IMR-90 (cell line): Measurements from ENCODE around the gene RABL2B. TPM values are rescaled to one million over a fixed set of nuclear protein-coding genes. Genes with fewer than 3 reads are reported as not detected.
"Not testable (repeated sequence)": the region's sequence is repeated elsewhere in the genome, so short reads cannot be mapped to it uniquely, and the experiment has no call there.

Experiments
- ATAC-seq: fragments of 200-7000 bp; cut with Tn5 transposase; 2 replicates; pipeline ENCODE4 v1.9.1; 2020; ENCODE audit warnings: low read depth, mild to moderate bottlenecking, moderate library complexity
- Bru-seq: library from RNA; stranded (reverse); fragments of 400-500 nt; gene quantifications from one replicate; lab custom pipeline; 2021; lab: Mats Ljungman, UMichigan
- BruChase-seq, 2 experiments: library from RNA; stranded (reverse); fragments of 400-500 nt; gene quantifications; one replicate each; lab custom pipeline; 2021; lab: Mats Ljungman, UMichigan
- BruUV-seq: library from RNA; stranded (reverse); fragments of 400-500 nt; replicated peaks from 2 replicates; lab custom pipeline; 2021; lab: Mats Ljungman, UMichigan
- CTCF ChIA-PET: fragments of 300-600 bp; formaldehyde crosslinking; extraction: SDS; loops from one replicate; lab custom pipeline; 2021; ENCODE audit warnings: antibody characterized with exemption; lab: Yijun Ruan, JAX
- POLR2A ChIA-PET: fragments of 300-600 bp; sonication (Branson Sonifier 250); formaldehyde crosslinking; loops from one replicate; lab custom pipeline; 2022; ENCODE audit warnings: antibody characterized with exemption; ENCODE audit not compliant: unreplicated experiment; lab: Charles Lee
- DNase-seq: peaks from one replicate; pipeline ENCODE4 v3.0.0; 2013
- H2AFZ ChIP-seq: replicated peaks from 2 replicates; pipeline ENCODE3; 2013; ENCODE audit warnings: low read length, mild to moderate bottlenecking; ENCODE audit not compliant: poor library complexity
- H2AK5ac ChIP-seq: 2 replicates; pipeline ENCODE4 v1.6.1; 2013; ENCODE audit warnings: low read depth, low read length, inconsistent platforms
- H2AK9ac ChIP-seq: replicated peaks from 2 replicates; pipeline ENCODE3; 2013; ENCODE audit warnings: mild to moderate bottlenecking, low read depth, low read length, moderate library complexity; ENCODE audit not compliant: poor library complexity
- H2BK120ac ChIP-seq: 2 replicates; pipeline ENCODE4 v1.6.1; 2013; ENCODE audit warnings: low read depth, low read length, inconsistent platforms
- H2BK15ac ChIP-seq: 3 replicates; pipeline ENCODE4 v1.6.1; 2013; ENCODE audit warnings: low read depth, low read length, inconsistent platforms
- H2BK20ac ChIP-seq: 2 replicates; pipeline ENCODE4 v1.6.1; 2013; ENCODE audit warnings: low read depth, mild to moderate bottlenecking, inconsistent platforms, low read length, moderate library complexity
- H2BK5ac ChIP-seq: 2 replicates; pipeline ENCODE4 v1.6.1; 2013; ENCODE audit warnings: mild to moderate bottlenecking, low read depth, low read length, inconsistent platforms; ENCODE audit not compliant: poor library complexity, severe bottlenecking
- H3K14ac ChIP-seq: replicated peaks from 2 replicates; pipeline ENCODE4 v1.6.1; 2013; ENCODE audit warnings: low read depth, low read length, inconsistent platforms
- H3K18ac ChIP-seq: 2 replicates; pipeline ENCODE4 v1.6.1; 2013; ENCODE audit warnings: low read depth, low read length, control low read depth
- H3K23ac ChIP-seq: 2 replicates; pipeline ENCODE4 v1.6.1; 2013; ENCODE audit warnings: low read depth, low read length, inconsistent platforms
- H3K27ac ChIP-seq: 2 replicates; pipeline ENCODE4 v1.5.1; 2013; ENCODE audit warnings: mild to moderate bottlenecking, control low read depth, low read length; ENCODE audit not compliant: insufficient read depth
- H3K27me3 ChIP-seq: 2 replicates; pipeline ENCODE4 v1.6.1; 2013; ENCODE audit warnings: low read length; ENCODE audit not compliant: control insufficient read depth, insufficient read depth
- H3K36me3 ChIP-seq: 2 replicates; pipeline ENCODE4 v1.6.1; 2013; ENCODE audit warnings: low read length, mixed read lengths; ENCODE audit not compliant: control insufficient read depth, insufficient read depth
- H3K4ac ChIP-seq: 2 replicates; pipeline ENCODE4 v1.6.1; 2013; ENCODE audit warnings: low read depth, low read length, inconsistent platforms
- H3K4me1 ChIP-seq: 2 replicates; pipeline ENCODE4 v1.6.1; 2013; ENCODE audit warnings: low read length, mixed read lengths; ENCODE audit not compliant: control insufficient read depth, insufficient read depth
- H3K4me2 ChIP-seq: 2 replicates; pipeline ENCODE4 v1.6.1; 2013; ENCODE audit warnings: low read depth, mild to moderate bottlenecking, control low read depth, low read length, moderate library complexity
- H3K4me3 ChIP-seq: 2 replicates; pipeline ENCODE4 v1.5.1; 2013; ENCODE audit warnings: low read depth, mild to moderate bottlenecking, control low read depth, low read length, moderate library complexity; ENCODE audit not compliant: insufficient read depth
- H3K56ac ChIP-seq: 2 replicates; pipeline ENCODE4 v1.6.1; 2013; ENCODE audit warnings: low read length, inconsistent platforms; ENCODE audit not compliant: insufficient read depth; ENCODE audit errors: extremely low read depth
- H3K79me1 ChIP-seq, 2 experiments: 2 replicates each; pipeline ENCODE4 v1.6.1; 2013; ENCODE audit warnings: low read length in 2 of 2, inconsistent platforms in 1 of 2, low read depth in 1 of 2
- H3K9ac ChIP-seq: 2 replicates; pipeline ENCODE4 v1.6.1; 2013; ENCODE audit warnings: low read depth, low read length, control low read depth
- H3K9me1 ChIP-seq: 2 replicates; pipeline ENCODE4 v1.6.1; 2013; ENCODE audit warnings: low read length, inconsistent platforms; ENCODE audit not compliant: insufficient read depth
- H3K9me3 ChIP-seq: 2 replicates; pipeline ENCODE4 v1.6.1; 2013; ENCODE audit warnings: low read length; ENCODE audit not compliant: control insufficient read depth, insufficient read depth
- H4K20me1 ChIP-seq: 2 replicates; pipeline ENCODE4 v1.6.1; 2013; ENCODE audit warnings: low read length, inconsistent platforms; ENCODE audit not compliant: insufficient read depth
- H4K5ac ChIP-seq: 2 replicates; pipeline ENCODE4 v1.6.1; 2013; ENCODE audit warnings: mild to moderate bottlenecking, low read depth, low read length, control low read depth
- H4K8ac ChIP-seq, 2 experiments: 2 replicates each; pipeline ENCODE4 v1.6.1; 2013; ENCODE audit warnings: low read depth in 2 of 2, low read length in 2 of 2, control low read depth in 1 of 2, inconsistent platforms in 1 of 2
- H4K91ac ChIP-seq: 2 replicates; pipeline ENCODE4 v1.6.1; 2013; ENCODE audit warnings: low read depth, low read length, inconsistent platforms; ENCODE audit not compliant: insufficient read depth
- MXI1 ChIP-seq: IDR thresholded peaks from 2 replicates; pipeline ENCODE4 v1.6.1; 2012; ENCODE audit warnings: low read depth, mild to moderate bottlenecking, low read length, moderate library complexity, borderline replicate concordance
- WGBS, 2 experiments: methylation state at CpG; one replicate each; pipeline versions ENCODE4 v1.1.5 to v1.1.7; 2013; ENCODE audit warnings: missing lambda C conversion rate in 2 of 2; ENCODE audit not compliant: insufficient read length in 1 of 2; ENCODE audit errors: extremely low coverage in 2 of 2; 5-methylcytosine and 5-hydroxymethylcytosine counted together
- dilution Hi-C: fragments of 300-500 bp; cut with HindIII; formaldehyde crosslinking; loops from one replicate; pipeline ENCODE4 v1.14.3; 2018; ENCODE audit warnings: low sequenced_read_pairs; ENCODE audit not compliant: unreplicated experiment
- in situ Hi-C: fragments of 300-500 bp; cut with MboI; formaldehyde crosslinking; loops from 3 replicates; pipeline ENCODE4 v1.14.3; 2019; ENCODE audit warnings: low sequenced_read_pairs, inconsistent platforms, mixed read lengths
- intact Hi-C: fragments of 100-400 bp; cut with micrococcal nuclease; formaldehyde crosslinking; loops from 2 replicates; pipeline ENCODE4 v1.10.0; 2022
- long read RNA-seq: library from polyadenylated mRNA; unstranded; transcript quantifications from one replicate; pipeline ENCODE4 v2.0.0, GENCODE V29; 2021; ENCODE audit not compliant: unreplicated experiment
- polyA plus RNA-seq, 3 experiments: library from polyadenylated mRNA; depleted of rRNA; stranded (reverse); fragments of >200 nt; gene quantifications; 2 replicates each; pipeline ENCODE4 v1.2.3, GENCODE V29; 2012; ENCODE audit warnings: low replicate concordance in 1 of 3
- total RNA-seq: library from RNA; depleted of rRNA; stranded (reverse); fragments of >200 nt; gene quantifications from 2 replicates; pipeline ENCODE4 v1.2.3, GENCODE V29; 2012; rRNA removed

The RABL2B gene
- 8.4 and 8.6 TPM in 2 replicates for total RNA-seq
- 23.1 and 23.3 TPM in 2 replicates for polyA plus RNA-seq (2012; rRNA removed)
- polyA plus RNA-seq (2012; cell fraction: cytosol; rRNA removed) = 17.6 and 22.7 TPM in 2 replicates
- 69.7 and 112 TPM in 2 replicates for polyA plus RNA-seq (2012; cell fraction: nucleus; rRNA removed; ENCODE audit: low replicate concordance)
- Bru-seq, nascent RNA = percentile 64 among the genes with signal in this experiment
- BruChase-seq, experiment 1, labeled RNA remaining after a 6-hour chase = percentile 80 among the genes with signal in this experiment
- BruChase-seq, experiment 2, labeled RNA remaining after a 2-hour chase = percentile 72 among the genes with signal in this experiment
- long read RNA-seq, partial matches to known transcripts = 4 of 17 reads
- long read RNA-seq, other reads (novel, unspliced or antisense) = 11 of 17 reads

- BruUV-seq, H3K4me1 ChIP-seq, intact Hi-C loops, CTCF ChIA-PET, dilution Hi-C loops, in situ Hi-C loops, H3K36me3 ChIP-seq, H3K27me3 ChIP-seq, H3K9me3 ChIP-seq, H3K9me1 ChIP-seq, H2BK15ac ChIP-seq, H3K18ac ChIP-seq, H4K20me1 ChIP-seq, POLR2A ChIA-PET, H2BK20ac ChIP-seq, H2BK120ac ChIP-seq, H2AK9ac ChIP-seq: not testable (repeated sequence)
- Histone ChIP-seq H3K4me2 (peak within 1 kb of the TSS; percentile 95), H3K4me3 (peak within 1 kb of the TSS; percentile 77), H2BK5ac (peak within 1 kb of the TSS; percentile 33), H2AK5ac (peak within 1 kb of the TSS; percentile 67), H3K23ac (peak within 1 kb of the TSS; percentile 49; the same call in 1 of the 2 replicates), H4K91ac (peak within 1 kb of the TSS; percentile 39; the same call in 1 of the 2 replicates), H3K14ac (peak within 1 kb of the TSS; percentile 71), H3K56ac (0 out of 2 replicates have a peak within 1 kb of the TSS, but pooled peaks have one; percentile 16), H3K4ac (peak within 1 kb of the TSS; percentile 65), H3K27ac (peak within 1 kb of the TSS; percentile 42), H3K79me1 (peaks cover 3 to 10% of the 10 kb centered on the region in 2 experiments; a peak in 3 of 4 replicates), H4K8ac (peak within 1 kb of the TSS; percentile 73 to 74; a peak in 2 of 4 replicates), H2AFZ (peak within 1 kb of the TSS; percentile 51), H3K9ac (peak within 1 kb of the TSS; percentile 60), H4K5ac (peak within 1 kb of the TSS; percentile 22)
- TF ChIP-seq MXI1 = peak; percentile 97
- ATAC-seq (peak; percentile 98), DNase-seq (peak; percentile 83)
- WGBS, 2 experiments = no CpG with 5 or more reads among the region's 77 CpGs
These were observed at the start of gene RABL2B for GRCh38 chr22:50783033-50783879. Gene RABL2B (minus strand): TSS chr22:50783636. CDS start chr22:50782294, 1,342 bp downstream.
